Heart right ventricle (tissue), 16 donors: ENCODE measurements around the gene BUD13. TPM values are rescaled to one million over a fixed set of nuclear protein-coding genes. Genes with fewer than 3 reads are reported as not detected.

Source experiments
- ATAC-seq, 8 donors: fragments of 200-7000 bp; cut with Tn5 transposase; one replicate each; pipeline ENCODE4 v1.9.1; 2020; ENCODE audit warnings: mild to moderate bottlenecking in 8 of 8, moderate library complexity in 8 of 8, moderate number of reproducible peaks in 1 of 8
- DNase-seq, 2 donors: peaks; one replicate each; pipeline ENCODE4 v3.0.0-alpha.2; 2020
- H3K27ac ChIP-seq, 10 donors: fragments of 200-600 bp; sonication (generic) in 2 of 10; one replicate each; pipeline versions ENCODE4 v1.5.0 to v1.8.0; 2020 to 2022; ENCODE audit warnings: mild to moderate bottlenecking in 3 of 10
- H3K27me3 ChIP-seq, 7 donors: fragments of 200-600 bp; one replicate each; pipeline ENCODE4 v1.8.0; 2021 to 2022; ENCODE audit warnings: mild to moderate bottlenecking in 2 of 7
- H3K36me3 ChIP-seq, 9 donors: fragments of 200-600 bp; sonication (generic) in 1 of 9; one replicate each; pipeline versions ENCODE4 v1.5.0 to v1.8.0; 2020 to 2022; ENCODE audit warnings: mild to moderate bottlenecking in 2 of 9
- H3K4me1 ChIP-seq, 9 donors: fragments of 200-600 bp; sonication (generic) in 1 of 9; one replicate each; pipeline versions ENCODE4 v1.5.0 to v1.8.0; 2020 to 2022; ENCODE audit warnings: mild to moderate bottlenecking in 4 of 9
- H3K4me3 ChIP-seq, 10 donors: fragments of 200-600 bp; sonication (generic) in 2 of 10; one replicate each; pipeline versions ENCODE4 v1.5.0 to v1.8.0; 2020 to 2022; ENCODE audit warnings: mild to moderate bottlenecking in 7 of 10, moderate library complexity in 2 of 10
- H3K9me3 ChIP-seq, 11 donors: fragments of 200-600 bp in 10 of 11; sonication (generic) in 2 of 11; one replicate each; pipeline versions ENCODE4 v1.5.0 to v1.8.0; 2013 to 2022; ENCODE audit warnings: mild to moderate bottlenecking in 2 of 11, control low read depth in 1 of 11, moderate library complexity in 1 of 11
- CTCF ChIP-seq, 9 donors: fragments of 200-600 bp; sonication (generic) in 2 of 9; IDR thresholded peaks; one replicate each; pipeline versions ENCODE4 v1.5.0 to v1.8.0; 2021 to 2022; ENCODE audit warnings: antibody characterized with exemption in 9 of 9, mild to moderate bottlenecking in 5 of 9, moderate library complexity in 1 of 9
- whole genome bisulfite sequencing, 2 donors: extraction: QIAGEN DNeasy Blood & Tissue Kit; methylation state at CpG; one replicate each; pipeline ENCODE4 v1.1.7; 2013; ENCODE audit warnings: inconsistent platforms in 1 of 2; 5-methylcytosine and 5-hydroxymethylcytosine counted together
- intact Hi-C, 10 donors: fragments of 100-400 bp; cut with DNase I; formaldehyde crosslinking; loops; one replicate each; pipeline versions ENCODE4 v1.11.1 to v1.14.2; 2022
- polyA plus RNA-seq, 2 donors: library from polyadenylated mRNA; stranded (reverse); fragments of 200-250 nt; gene quantifications; one replicate each; pipeline ENCODE4 v1.2.3, GENCODE V29; 2013
- total RNA-seq, 10 donors: library from RNA; stranded (reverse); fragmentation: NEBNext Ultra II Directional in 3 of 10; extraction: Animal tissue kit (Norgen Biotek cat#: 25700) in 3 of 10; gene quantifications; one replicate each; pipeline versions ENCODE4 v1.2.1 to v1.2.4, GENCODE V29; 2021 to 2023
- donor health status: Arrhythmogenic right ventricular cardiomyopathy.
- donor health status: ischemic (EF 13 %, LVEDD 7.1; RV severe dilation, severe dysfunction).
- donor health status: healthy with polysubstance abuse.
- donor health status: DM: no; HTN: yes; CAD: no.
- donor health status: DM: no; HTN: no; CAD: no.
- donor health status: ischemic (EF 25% LVEDD 6.9; RV normal size, moderate dysfunction).
- donor health status: ischemic (EF 25% LVEDD 5.7; RV mildly dilated, moderate dysfunction).
- donor health status: healthy.
- donor health status: DM: yes; HTN: yes; CAD: no.
- donor health status: Ischemic cardiomyopathy.
- donor health status: ischemic (EF 35%, LVEDD 5.7; RV mildly dilated, moderate dysfunction).
- donor health status: nonischemic (EF 11% LVEDD 7.7; RV severe dilation, severe dysfunction).
- donor health status: DM: yes; HTN: yes; CAD: no.
- donor health status: PGD.
- donor health status: ischemic (EF 29% LVEDD 5.4; RV normal size, mild dysfunction).
- donor health status: nonischemic (EF 23%, LVEDD 6.1; RV moderate dilation, normal function).

BUD13 gene
- total and polyA plus RNA-seq, 12 donors: 6.1 to 9.2 (median 7.0) TPM

GRCh38 chr11:116736763-116737162 is 36.0 kb downstream of the BUD13 start:
- no peak for TF ChIP-seq CTCF (IDR thresholded peaks at IDR 0.05)
- Histone ChIP-seq H3K27me3 (peaks cover 0 to 4% (median 0%) of the 10 kb centered on the region in 7 donors), H3K9me3 (no peaks in the 10 kb centered on the region), H3K4me1 (peaks cover 0 to 6% (median 0%) of the 10 kb centered on the region in 9 donors), H3K27ac (no peak overlapping the region), H3K4me3 (no peak overlapping the region), H3K36me3 (no peaks in the 10 kb centered on the region)
- DNase-seq (no peak), ATAC-seq (no peak)
- WGBS, 2 donors: 94 to 97% methylated on average over 3 of the region's 3 CpGs
- intact Hi-C loops: no loop called here

- H3K4me3 ChIP-seq: no peak overlapping the region
- no peak for DNase-seq
- intact Hi-C loops: loop anchor here in 1 of 10 donors (5.0 kb wide), 1 partner anchor 493 kb away; no protein-coding TSS in a partner anchor
- no peak overlapping the region for H3K27ac ChIP-seq
- peaks cover 0 to 16% (median 5%) of the 10 kb centered on the region in 9 donors for H3K4me1 ChIP-seq
- 81 to 83% methylated on average over 11 of the region's 11 CpGs for WGBS, 2 donors
- TF ChIP-seq CTCF (IDR thresholded peaks at IDR 0.05): no peak
- H3K9me3 ChIP-seq: no peaks in the 10 kb centered on the region
- ATAC-seq: no peak
- no peaks in the 10 kb centered on the region for H3K36me3 ChIP-seq
- peaks cover 0 to 13% (median 7%) of the 10 kb centered on the region in 7 donors for H3K27me3 ChIP-seq
These were observed 38.7 kb downstream of the BUD13 start for GRCh38 chr11:116733969-116734508.

GRCh38 chr11:116733043-116733755 is 39.6 kb downstream of the BUD13 start:
- TF ChIP-seq CTCF (IDR thresholded peaks at IDR 0.05): peak in 1 of 9 donors; percentile 6
- intact Hi-C loops: loop anchor here in 1 of 10 donors (5.0 kb wide), 1 partner anchor 494 kb away; no protein-coding TSS in a partner anchor
- Histone ChIP-seq H3K27me3 (peaks cover 0 to 13% (median 7%) of the 10 kb centered on the region in 7 donors), H3K36me3 (no peaks in the 10 kb centered on the region), H3K9me3 (no peaks in the 10 kb centered on the region), H3K4me1 (peaks cover 0 to 16% (median 5%) of the 10 kb centered on the region in 9 donors), H3K4me3 (no peak overlapping the region), H3K27ac (no peak overlapping the region)
- 67 to 73% methylated on average over 10 of the region's 10 CpGs for whole genome bisulfite sequencing, 2 donors
- ATAC-seq (peak in 1 of 8 donors; percentile 3), DNase-seq (no peak)

GRCh38 chr11:116732271-116733042 is 40.3 kb downstream of the BUD13 start:
- Histone ChIP-seq H3K4me3 (no peak overlapping the region), H3K9me3 (no peaks in the 10 kb centered on the region), H3K27ac (no peak overlapping the region), H3K27me3 (peaks cover 0 to 13% (median 8%) of the 10 kb centered on the region in 7 donors), H3K36me3 (no peaks in the 10 kb centered on the region), H3K4me1 (peaks cover 0 to 16% (median 5%) of the 10 kb centered on the region in 9 donors)
- peak; percentile 62 to 78 (median 73) for ATAC-seq
- TF ChIP-seq CTCF (IDR thresholded peaks at IDR 0.05): peak; percentile 60 to 90 (median 81)
- intact Hi-C loops: loop anchor here in 1 of 10 donors (5.0 kb wide), 1 partner anchor 495 kb away; no protein-coding TSS in a partner anchor
- peak; percentile 44 to 45 for DNase-seq
- 33% methylated on average over 25 of the region's 25 CpGs for WGBS, 2 donors
